HG03108 (cell line): ENCODE data around the gene FAM13A.
"Not testable (repeated sequence)": the region's sequence is repeated elsewhere in the genome, so short reads cannot be mapped to it uniquely, and the experiment has no call there.

Experiments used
- ATAC-seq: cut with Tn5 transposase; IDR thresholded peaks from one replicate; pipeline ENCODE4 v1.9.1; 2021; ENCODE audit warnings: moderate library complexity; ENCODE audit not compliant: unreplicated experiment

FAM13A gene

GRCh38 chr4:88964450-88964849, 92.5 kb downstream of the FAM13A start:
- ATAC-seq = no peak

GRCh38 chr4:88963817-88964216, 93.2 kb downstream of the FAM13A start:
- ATAC-seq = no peak

GRCh38 chr4:88962396-88962795, 94.6 kb downstream of the FAM13A start:
- no peak for ATAC-seq

GRCh38 chr4:88960576-88960975, 96.4 kb downstream of the FAM13A start:
- no peak for ATAC-seq

DNA sequence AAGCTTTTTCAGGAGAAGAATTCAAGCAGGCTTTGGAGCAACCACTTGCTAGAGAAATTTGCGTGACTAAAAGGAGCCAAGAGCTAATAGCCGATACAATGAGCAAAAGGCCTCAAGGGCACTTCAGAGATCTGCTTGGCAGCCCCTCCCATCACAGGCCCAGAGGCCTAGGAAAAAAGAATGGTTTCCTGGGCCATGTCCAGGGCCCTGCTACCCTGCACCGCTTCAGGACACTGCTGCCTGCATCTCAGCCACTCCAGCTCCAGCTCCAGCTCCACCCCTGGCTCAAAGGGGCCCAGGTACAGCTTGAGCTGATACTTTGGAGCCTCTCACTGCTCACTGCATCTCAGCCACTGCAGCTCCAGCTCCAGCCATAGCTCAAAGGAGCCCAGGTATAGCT, 98.9 kb downstream of the FAM13A start:
- ATAC-seq = no peak

- ATAC-seq = no peak
Measured at GRCh38 chr4:88957570-88957969, 99.4 kb downstream of the FAM13A start.

DNA sequence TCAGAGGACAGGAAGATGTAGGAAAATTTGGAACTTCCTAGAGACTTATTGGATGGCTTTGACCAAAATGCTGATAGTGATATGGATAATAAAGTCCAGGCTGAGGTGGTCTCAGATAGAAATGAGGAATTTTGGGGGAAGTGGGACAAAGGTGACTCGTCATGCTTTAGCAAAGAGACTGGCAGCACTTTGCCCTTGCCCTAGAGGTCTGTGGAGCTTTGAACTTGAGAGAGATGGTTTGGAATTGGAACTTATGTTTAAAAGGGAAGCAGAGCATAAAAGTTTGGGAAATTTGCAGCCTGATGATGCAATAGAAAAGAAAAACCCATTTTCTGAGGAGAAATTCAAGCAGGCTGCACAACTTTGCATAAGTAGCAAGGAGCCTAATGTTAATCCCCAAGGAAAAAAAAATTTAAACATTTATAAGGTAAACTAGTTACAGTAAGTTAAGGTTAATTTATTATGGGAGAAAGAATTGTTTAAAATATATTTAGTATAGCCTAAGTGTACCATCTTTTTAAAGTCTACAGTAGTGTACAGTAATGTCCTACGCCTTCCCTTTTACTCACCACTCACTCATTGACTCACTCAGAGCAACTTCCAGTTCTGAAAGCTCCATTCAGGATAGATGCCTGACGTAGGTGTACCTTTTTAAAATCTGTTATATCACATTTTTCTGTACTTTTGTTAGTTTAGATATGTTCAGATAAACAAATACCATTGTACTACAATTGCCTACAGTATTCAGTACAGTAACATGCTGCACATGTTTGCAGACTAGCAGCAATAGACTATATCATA, 101.2 kb downstream of the FAM13A start:
- no peak for ATAC-seq

GRCh38 chr4:88953400-88953799, 103.6 kb downstream of the FAM13A start:
- no peak for ATAC-seq

DNA sequence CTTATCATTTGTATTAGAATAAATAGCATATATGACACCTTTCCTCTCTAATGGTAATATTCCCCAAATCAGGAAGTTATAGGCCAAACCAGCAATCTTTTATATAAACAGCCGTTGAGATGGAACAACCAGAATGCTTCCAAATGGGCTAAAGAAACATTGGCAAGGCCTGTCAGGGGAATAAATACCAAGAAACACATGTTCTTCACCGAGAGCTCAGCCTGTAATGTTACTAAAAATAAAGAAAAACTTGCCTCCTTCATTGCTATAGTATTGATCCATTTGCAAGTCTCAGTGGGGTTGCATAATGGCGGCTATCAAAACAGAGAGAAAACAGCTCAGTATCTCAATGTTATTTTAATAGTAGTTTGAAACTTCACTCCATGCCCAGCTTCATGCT, 104.9 kb downstream of the FAM13A start:
- ATAC-seq = no peak

- no peak for ATAC-seq
Measured at GRCh38 chr4:88949605-88950004, 107.4 kb downstream of the FAM13A start.

DNA sequence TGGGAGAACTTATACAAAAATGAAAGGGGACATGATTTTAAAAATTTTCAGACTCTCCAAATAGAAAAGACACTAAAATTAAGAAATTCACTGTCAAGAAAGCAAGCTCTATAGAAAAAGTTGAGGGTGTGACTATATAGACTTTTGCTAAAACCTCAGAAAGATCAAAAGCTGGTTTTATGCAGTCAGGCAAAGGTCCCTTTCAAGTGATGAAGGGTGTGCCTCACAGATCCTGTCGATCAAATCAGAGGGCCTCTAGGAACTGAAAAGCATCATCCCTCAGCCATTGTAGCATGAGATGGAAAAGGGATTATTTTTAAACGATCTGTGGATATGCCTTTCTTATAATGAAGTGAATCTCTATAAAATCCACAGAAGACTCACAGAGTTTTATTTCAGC, 116.5 kb downstream of the FAM13A start:
- ATAC-seq = no peak

- ATAC-seq = no peak
Measured at GRCh38 chr4:88939697-88940096, 117.3 kb downstream of the FAM13A start.

DNA sequence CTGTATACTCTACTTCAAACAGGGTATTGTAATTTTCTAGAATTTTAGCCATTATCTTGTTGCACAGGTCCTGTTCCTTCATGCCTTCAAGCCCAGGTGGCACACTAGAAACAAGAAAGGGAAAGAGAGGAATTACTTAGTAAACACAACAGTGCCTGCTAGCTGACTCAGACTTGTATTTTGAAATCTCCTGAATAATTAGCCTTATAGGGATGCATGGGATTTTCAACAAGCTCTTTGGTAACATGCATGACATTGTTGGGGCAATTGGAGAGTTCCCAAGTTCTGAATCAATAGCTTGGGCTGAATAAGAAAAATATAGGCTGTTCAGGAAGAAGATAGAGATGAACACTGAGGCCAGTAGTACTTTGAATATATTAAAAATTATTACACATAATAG, 118.8 kb downstream of the FAM13A start:
- no peak for ATAC-seq

GRCh38 chr4:88937081-88937480, 119.9 kb downstream of the FAM13A start:
- no peak for ATAC-seq

DNA sequence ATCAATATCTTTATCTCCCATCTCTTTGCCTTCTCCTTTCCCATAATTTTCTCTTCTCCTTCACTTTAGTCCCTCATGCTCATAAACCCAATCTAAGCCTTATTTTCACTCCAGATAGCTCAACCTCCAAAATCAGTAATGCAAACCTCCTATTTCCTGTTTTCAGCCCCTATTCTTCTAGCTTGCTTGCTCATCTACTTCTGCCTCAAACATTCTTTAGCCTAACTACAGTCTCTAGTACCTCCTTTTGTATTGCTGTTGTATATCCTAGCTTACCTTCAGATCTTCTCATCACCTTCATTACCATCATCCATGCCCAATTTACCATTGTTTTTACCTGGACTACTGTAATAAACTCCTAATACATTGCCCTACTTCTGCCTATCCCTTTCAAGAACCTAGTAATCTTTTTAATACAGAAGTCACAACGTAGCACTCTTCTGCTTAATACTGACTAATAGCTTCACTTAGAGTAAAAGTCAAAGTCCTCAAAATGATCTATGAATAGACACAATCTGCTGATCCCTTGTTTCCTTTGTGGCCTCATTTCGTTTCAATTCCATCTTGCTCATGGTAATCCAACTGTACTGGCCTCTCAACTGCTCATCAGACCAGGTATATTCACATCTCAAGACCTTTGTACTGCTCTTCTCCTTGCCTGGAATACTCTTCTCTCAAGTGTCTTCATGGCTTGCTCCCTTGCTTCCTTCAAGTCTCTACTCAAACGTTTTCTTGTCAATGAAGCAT, 123.4 kb downstream of the FAM13A start:
- no peak for ATAC-seq

DNA sequence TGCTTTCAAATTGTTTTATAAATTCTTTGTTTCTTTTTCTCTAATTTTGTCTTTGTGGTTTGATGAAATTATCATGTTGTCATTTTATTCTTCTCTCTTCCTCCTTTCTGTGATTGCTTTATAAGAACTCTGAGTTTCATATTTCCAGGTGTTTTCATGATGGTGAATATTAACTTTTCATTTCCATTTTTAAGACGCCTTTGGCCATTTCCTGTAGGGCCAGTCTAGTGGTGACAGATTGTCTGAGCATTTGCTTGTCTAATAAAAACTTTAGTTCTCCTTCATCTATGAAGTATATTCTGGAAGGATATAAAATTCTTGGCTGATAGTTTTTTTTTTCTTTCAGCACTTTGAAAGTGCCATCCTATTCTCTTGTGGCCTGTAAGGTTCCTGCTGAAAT, 128.1 kb downstream of the FAM13A start:
- no peak for ATAC-seq

GRCh38 chr4:88927420-88927819, 129.6 kb downstream of the FAM13A start:
- no peak for ATAC-seq

- no peak for ATAC-seq
Measured at GRCh38 chr4:88919056-88919455, 137.9 kb downstream of the FAM13A start.

DNA sequence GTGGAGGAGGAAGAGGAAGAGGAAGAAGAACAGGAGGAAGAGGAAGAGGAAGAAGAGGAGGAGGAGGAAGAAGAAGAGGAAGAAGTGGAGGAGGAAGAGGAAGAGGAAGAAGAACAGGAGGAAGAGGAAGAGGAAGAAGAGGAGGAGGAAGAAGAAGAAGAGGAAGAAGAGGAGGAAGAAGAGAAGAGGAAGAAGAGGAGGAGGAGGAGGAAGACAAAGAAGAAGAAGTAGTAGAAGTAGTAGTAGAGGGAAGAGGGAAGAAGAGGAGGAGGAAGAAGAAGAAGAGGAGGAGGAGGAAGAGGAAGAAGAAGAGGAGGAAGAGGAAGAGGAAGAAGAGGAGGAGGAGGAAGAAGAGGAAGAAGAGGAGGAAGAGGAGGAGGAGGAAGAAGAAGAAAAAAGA, 143.8 kb downstream of the FAM13A start:
- ATAC-seq = not testable (repeated sequence)

DNA sequence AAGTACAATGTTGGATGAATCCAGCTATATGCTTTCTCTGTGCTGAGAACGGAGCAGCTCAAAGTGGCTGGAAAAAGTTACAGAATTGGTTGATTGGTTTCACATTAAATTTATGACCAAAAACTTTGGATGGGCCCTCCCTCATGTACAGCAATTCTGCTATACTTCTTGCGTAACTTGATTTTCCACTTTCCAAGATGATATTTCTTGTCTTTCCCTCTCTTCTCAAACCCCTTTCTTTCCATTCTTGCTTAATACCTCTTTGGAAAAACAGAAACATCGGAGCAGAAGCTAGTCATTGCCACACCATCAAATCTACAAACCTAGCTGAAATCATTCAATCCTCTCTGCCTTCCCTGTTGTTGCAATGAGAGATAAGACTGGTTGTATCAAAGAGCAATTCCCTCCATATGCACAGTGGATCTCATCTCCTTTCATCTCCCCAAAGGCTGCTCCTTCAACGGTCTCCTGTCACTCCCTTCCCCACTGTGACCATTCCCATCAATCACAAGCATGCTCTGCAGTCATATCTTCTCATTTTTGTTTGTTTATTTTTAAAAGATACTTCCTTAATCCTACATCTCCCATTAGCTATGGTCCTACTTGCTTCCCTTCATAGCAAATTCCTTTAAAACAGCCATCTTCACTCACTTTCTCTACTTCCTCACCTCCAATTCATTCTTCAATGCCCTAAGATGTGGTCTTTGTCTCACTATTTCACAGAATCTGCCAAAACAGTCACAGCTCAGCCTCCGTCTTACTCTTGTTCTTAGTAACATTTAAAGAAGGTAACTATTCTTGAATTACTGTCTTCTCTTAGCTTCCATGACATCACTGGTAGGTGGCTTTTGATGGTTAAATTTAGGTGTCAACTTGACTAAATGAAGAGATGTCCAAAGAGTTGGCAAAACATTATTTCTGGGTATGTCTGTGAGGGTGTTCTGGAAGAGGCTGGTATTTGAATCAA, 145.5 kb downstream of the FAM13A start:
- ATAC-seq = no peak

GRCh38 chr4:88910101-88910500, 146.9 kb downstream of the FAM13A start:
- no peak for ATAC-seq
